Tracheal epithelial cell (primary cell): ENCODE results near the gene ARL3. TPM values are rescaled to one million over a fixed set of nuclear protein-coding genes. Genes with fewer than 3 reads are reported as not detected.

Experiments used
- total RNA-seq: library from RNA; depleted of rRNA; stranded (reverse); fragments of >200 nt; gene quantifications from 2 replicates; pipeline ENCODE4 v1.2.1, GENCODE V29; 2014

Gene ARL3
- total RNA-seq = 3.8 and 4.6 TPM in 2 replicates

GRCh38 chr10:102713814-102714620 lies at the start of gene ARL3:
Gene ARL3 (minus strand): TSS chr10:102714397. CDS start chr10:102714275, 122 bp downstream.

GRCh38 chr10:102743588-102744373 lies 29.6 kb upstream of the ARL3 start, which contains the start of gene WBP1L:
Gene WBP1L (plus strand): TSS chr10:102743948. CDS start chr10:102744054, 106 bp downstream.

GRCh38 chr10:102714621-102715455 lies 641 bp upstream of the ARL3 start, which contains the start of gene SFXN2:
Gene SFXN2 (plus strand): TSS chr10:102714636. CDS start chr10:102726637, 12,001 bp downstream.

GRCh38 chr10:102644066-102644645 lies 70.0 kb downstream of the ARL3 start, which contains the start of gene TRIM8:
Gene TRIM8 (plus strand): TSS chr10:102644479. CDS start chr10:102644618, 139 bp downstream.

Other genes with a start within 250 kb of the ARL3 start
- gene ACTR1A, start 211.7 kb downstream of the ARL3 start, total RNA-seq = 56.5 and 76.9 TPM in 2 replicates
- gene SUFU, start 210.4 kb downstream of the ARL3 start, total RNA-seq = 0.72 and 1.3 TPM in 2 replicates
- 37.6 and 46.7 TPM in 2 replicates for gene TRIM8, start 69.9 kb downstream of the ARL3 start, total RNA-seq
- 1.9 and 3.4 TPM in 2 replicates for gene SFXN2, start 239 bp upstream of the ARL3 start, total RNA-seq
- gene WBP1L, start 29.6 kb upstream of the ARL3 start, total RNA-seq = 34.0 and 43.9 TPM in 2 replicates
- not detected in 2 replicates for gene CYP17A1, start 123.0 kb upstream of the ARL3 start, total RNA-seq
- 7.7 and 11.8 TPM in 2 replicates for gene BORCS7, start 139.9 kb upstream of the ARL3 start, total RNA-seq
- 3.4 and 4.9 TPM in 2 replicates for gene AS3MT, start 155.1 kb upstream of the ARL3 start, total RNA-seq
- 3.9 and 5.8 TPM in 2 replicates for gene CNNM2, start 203.9 kb upstream of the ARL3 start, total RNA-seq